ENCODE measurements around the gene JAK1.

GRCh38 chr1:64920941-64921589, 45.3 kb downstream of the JAK1 start:
- TF ChIP-seq CTCF (IDR thresholded peaks at IDR 0.05 in 4 of 5, conservative IDR thresholded peaks at IDR 0.05 in 1 of 5) (no peak), POLR2A (IDR thresholded peaks at IDR 0.05) (no peak)

All from gastrocnemius medialis (tissue), 4 donors.